Ishikawa (cell line): ENCODE measurements around the gene WDR54.

Experiments used
- CEBPB ChIP-seq: IDR thresholded peaks from 2 replicates; pipeline ENCODE4 v1.6.1; 2012
- CREB1 ChIP-seq: IDR thresholded peaks from 2 replicates; pipeline ENCODE4 v1.6.1; 2012; ENCODE audit warnings: low read depth
- EGR1 ChIP-seq: IDR thresholded peaks from 2 replicates; pipeline ENCODE4 v1.6.1; 2012
- EP300 ChIP-seq: IDR thresholded peaks from 2 replicates; pipeline ENCODE4 v1.6.1; 2012; ENCODE audit warnings: borderline replicate concordance
- FOXM1 ChIP-seq: IDR thresholded peaks from 2 replicates; pipeline ENCODE4 v1.6.1; 2012; ENCODE audit warnings: low read depth, borderline replicate concordance
- MAX ChIP-seq: IDR thresholded peaks from 2 replicates; pipeline ENCODE4 v1.6.1; 2012
- NFIC ChIP-seq: IDR thresholded peaks from 2 replicates; pipeline ENCODE4 v1.6.1; 2012
- RAD21 ChIP-seq: IDR thresholded peaks from 2 replicates; pipeline ENCODE4 v1.6.1; 2012; ENCODE audit warnings: low read depth
- TCF12 ChIP-seq: IDR thresholded peaks from 2 replicates; pipeline ENCODE4 v1.6.1; 2012; ENCODE audit warnings: low read depth
- TEAD4 ChIP-seq: IDR thresholded peaks from 2 replicates; pipeline ENCODE4 v1.6.1; 2012
- USF1 ChIP-seq: IDR thresholded peaks from 2 replicates; pipeline ENCODE4 v1.6.1; 2012
- YY1 ChIP-seq: IDR thresholded peaks from 2 replicates; pipeline ENCODE4 v1.6.1; 2012; ENCODE audit warnings: low read depth
- ZBTB7A ChIP-seq: IDR thresholded peaks from 2 replicates; pipeline ENCODE4 v1.6.1; 2012; ENCODE audit warnings: low read depth
- TF ChIP-seq, protein P1 (sequence below): IDR thresholded peaks from 2 replicates; pipeline ENCODE4 v1.6.1; 2012; ENCODE audit warnings: low read depth, mild to moderate bottlenecking

The WDR54 gene

DNA sequence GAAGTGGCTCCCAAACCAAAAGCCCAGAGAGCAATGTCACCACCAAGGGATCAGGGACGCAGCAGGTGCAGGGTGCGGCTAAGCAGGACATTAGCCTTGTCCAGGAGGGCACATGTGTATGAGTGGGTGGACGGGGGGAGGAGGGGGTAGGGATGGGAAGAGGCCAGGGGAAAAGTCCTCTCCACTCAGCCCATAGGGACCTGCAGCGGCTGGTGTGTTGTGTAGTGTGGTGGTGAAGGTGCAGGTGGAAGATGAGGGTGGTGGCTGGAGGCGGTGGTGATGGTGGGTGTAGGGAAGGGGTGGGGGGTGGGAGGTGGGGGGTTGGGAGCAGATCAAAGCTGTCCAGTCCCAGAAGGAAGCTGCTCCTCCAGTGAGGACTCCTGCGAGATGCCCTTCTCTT, 3.8 kb upstream of the WDR54 start:
- TF ChIP-seq EGR1 (no peak), MAX (no peak), FOXM1 (no peak), YY1 (no peak), EP300 (no peak)
- TF ChIP-seq, protein P1, sequence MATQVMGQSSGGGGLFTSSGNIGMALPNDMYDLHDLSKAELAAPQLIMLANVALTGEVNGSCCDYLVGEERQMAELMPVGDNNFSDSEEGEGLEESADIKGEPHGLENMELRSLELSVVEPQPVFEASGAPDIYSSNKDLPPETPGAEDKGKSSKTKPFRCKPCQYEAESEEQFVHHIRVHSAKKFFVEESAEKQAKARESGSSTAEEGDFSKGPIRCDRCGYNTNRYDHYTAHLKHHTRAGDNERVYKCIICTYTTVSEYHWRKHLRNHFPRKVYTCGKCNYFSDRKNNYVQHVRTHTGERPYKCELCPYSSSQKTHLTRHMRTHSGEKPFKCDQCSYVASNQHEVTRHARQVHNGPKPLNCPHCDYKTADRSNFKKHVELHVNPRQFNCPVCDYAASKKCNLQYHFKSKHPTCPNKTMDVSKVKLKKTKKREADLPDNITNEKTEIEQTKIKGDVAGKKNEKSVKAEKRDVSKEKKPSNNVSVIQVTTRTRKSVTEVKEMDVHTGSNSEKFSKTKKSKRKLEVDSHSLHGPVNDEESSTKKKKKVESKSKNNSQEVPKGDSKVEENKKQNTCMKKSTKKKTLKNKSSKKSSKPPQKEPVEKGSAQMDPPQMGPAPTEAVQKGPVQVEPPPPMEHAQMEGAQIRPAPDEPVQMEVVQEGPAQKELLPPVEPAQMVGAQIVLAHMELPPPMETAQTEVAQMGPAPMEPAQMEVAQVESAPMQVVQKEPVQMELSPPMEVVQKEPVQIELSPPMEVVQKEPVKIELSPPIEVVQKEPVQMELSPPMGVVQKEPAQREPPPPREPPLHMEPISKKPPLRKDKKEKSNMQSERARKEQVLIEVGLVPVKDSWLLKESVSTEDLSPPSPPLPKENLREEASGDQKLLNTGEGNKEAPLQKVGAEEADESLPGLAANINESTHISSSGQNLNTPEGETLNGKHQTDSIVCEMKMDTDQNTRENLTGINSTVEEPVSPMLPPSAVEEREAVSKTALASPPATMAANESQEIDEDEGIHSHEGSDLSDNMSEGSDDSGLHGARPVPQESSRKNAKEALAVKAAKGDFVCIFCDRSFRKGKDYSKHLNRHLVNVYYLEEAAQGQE: no peak

DNA sequence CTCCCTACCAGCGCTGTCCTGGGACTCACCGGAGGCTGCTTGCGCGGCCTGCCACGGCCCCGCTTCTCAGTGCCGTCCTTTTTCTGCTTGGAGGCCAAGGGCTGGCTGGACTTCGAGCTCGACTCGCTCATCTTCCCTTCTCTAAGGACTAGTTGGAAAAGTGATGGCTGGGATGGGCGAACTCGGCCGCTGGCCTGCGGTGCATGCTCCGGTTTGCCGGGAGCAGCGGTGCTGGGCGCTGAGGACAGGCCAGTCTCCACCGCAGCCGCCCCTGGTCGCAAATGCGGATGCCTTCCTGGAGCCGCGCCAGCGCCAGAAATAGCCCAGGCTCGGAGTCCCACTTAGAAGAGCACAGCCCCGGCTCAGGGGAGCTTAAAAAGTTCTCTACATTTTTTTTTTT, 3.2 kb upstream of the WDR54 start:
- TF ChIP-seq CEBPB (no peak), USF1 (no peak)

GRCh38 chr2:74419345-74419744, 2.2 kb upstream of the WDR54 start:
- no peak for TF ChIP-seq CEBPB
- no peak for TF ChIP-seq RAD21
- TF ChIP-seq ZBTB7A: no peak
- no peak for TF ChIP-seq NFIC
- TF ChIP-seq, protein P1: no peak
- no peak for TF ChIP-seq MAX

GRCh38 chr2:74420006-74420405, 1.5 kb upstream of the WDR54 start:
- no peak for TF ChIP-seq YY1
- no peak for TF ChIP-seq FOXM1
- no peak for TF ChIP-seq RAD21
- no peak for TF ChIP-seq CREB1
- TF ChIP-seq NFIC: no peak
- no peak for TF ChIP-seq TCF12
- no peak for TF ChIP-seq EP300
- TF ChIP-seq CEBPB: no peak
- TF ChIP-seq TEAD4: no peak

DNA sequence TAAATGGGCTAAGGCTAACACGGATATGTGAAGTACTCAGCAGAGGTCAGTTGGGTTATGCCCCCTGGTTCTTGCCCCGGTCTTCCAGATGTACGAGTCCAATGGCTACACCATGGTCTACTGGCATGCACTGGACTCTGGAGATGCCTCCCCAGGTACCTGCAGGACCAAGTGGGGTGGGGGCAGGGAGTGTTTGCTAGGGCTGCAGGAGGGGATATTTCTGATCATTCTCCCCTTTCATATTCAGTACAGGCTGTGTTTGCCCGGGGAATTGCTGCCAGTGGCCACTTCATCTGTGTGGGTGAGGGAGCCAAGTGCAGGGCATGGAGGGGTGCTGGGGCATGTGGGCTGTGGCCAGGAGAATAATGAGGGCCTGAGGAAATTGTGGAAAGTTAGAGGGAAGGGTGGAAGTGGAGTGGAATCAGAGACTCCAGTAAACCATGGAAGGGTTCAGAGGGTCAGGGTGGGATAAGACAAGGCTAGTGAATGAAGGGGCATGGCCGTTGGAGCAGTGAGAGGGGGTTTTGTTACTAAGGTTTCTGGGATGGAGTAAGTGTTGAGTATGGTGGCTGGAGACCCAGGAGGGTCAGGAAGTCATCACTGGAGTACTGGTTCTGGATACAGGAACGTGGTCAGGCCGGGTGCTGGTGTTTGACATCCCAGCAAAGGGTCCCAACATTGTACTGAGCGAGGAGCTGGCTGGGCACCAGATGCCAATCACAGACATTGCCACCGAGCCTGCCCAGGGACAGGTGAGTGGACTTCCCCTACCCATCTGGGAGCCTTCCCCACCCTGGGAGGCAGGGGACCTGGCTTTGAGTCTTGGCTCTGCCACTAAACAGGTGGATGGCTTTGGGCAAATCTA, 1.9 kb downstream of the WDR54 start:
- no peak for TF ChIP-seq TCF12
- no peak for TF ChIP-seq RAD21
- TF ChIP-seq USF1: no peak
- TF ChIP-seq FOXM1: no peak
- TF ChIP-seq MAX: no peak
- no peak for TF ChIP-seq CEBPB
- no peak for TF ChIP-seq YY1
- no peak for TF ChIP-seq NFIC
- TF ChIP-seq TEAD4: no peak
- no peak for TF ChIP-seq ZBTB7A
- no peak for TF ChIP-seq CREB1

DNA sequence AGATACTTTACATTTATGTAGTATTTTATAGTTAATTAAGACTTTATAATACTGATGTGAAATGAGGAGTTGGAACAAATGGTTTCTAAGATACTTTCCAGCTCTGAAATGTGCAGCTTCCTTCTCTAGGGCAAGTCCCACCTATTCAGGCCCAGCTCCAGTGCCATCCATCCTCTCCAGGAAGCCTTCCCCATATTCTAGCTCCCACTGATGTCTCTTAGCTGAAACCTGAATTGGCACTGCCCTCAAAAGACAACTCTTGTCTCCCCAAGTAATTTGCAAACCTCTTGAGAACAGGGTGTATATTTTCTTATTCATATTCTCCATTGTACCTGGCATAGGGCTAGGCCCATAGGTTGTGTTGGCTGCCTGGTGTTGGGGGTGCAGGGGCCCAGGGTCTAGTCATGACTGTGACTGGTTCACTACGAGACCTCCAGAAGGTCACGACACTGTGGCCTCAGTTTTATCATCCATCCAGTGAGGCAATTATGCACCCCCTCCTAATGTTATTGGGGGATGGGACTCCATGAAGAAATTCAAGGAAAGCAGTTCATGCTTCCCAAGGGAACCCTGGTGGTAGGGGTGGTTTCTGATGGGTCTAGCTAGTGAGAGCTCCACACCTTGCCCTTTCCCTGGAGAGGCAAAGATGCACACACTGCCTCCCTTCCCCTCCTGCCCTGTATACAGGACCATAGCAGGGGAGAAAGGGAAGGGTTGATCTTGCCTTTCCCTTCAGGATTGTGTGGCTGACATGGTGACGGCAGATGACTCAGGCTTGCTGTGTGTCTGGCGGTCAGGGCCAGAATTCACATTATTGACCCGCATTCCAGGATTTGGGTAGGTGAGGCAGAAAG, 2.8 kb downstream of the WDR54 start:
- TF ChIP-seq CREB1 (no peak), CEBPB (no peak), NFIC (no peak), YY1 (no peak), FOXM1 (no peak), RAD21 (no peak), EGR1 (no peak), TEAD4 (no peak; the same call in 1 of the 2 replicates), EP300 (no peak), MAX (no peak)
- TF ChIP-seq, protein P1: no peak
